Breast epithelium (tissue), 4 donors: ENCODE results near the gene QDPR. TPM values are rescaled to one million over a fixed set of nuclear protein-coding genes. Genes with fewer than 3 reads are reported as not detected.

Experiments
- DNase-seq, 2 donors: peaks; one replicate each; pipeline ENCODE4 v3.0.0-alpha.2; 2019; ENCODE audit warnings: low spot score in 2 of 2
- H3K27ac ChIP-seq, 2 donors: fragments of 200-600 bp; sonication (generic) in 1 of 2; one replicate each; pipeline ENCODE4 v1.5.1; 2016 to 2019; ENCODE audit warnings: mild to moderate bottlenecking in 1 of 2
- H3K27me3 ChIP-seq, 2 donors: fragments of 200-600 bp; sonication (generic) in 1 of 2; one replicate each; pipeline versions ENCODE4 v1.5.1 to v1.6.0; 2017 to 2019; ENCODE audit warnings: control low read depth in 1 of 2, mild to moderate bottlenecking in 1 of 2
- H3K36me3 ChIP-seq: fragments of 200-600 bp; one replicate; pipeline ENCODE4 v1.5.1; 2019
- H3K4me1 ChIP-seq, 2 donors: fragments of 200-600 bp; sonication (generic); one replicate each; pipeline ENCODE4 v1.5.1; 2016 to 2019; ENCODE audit warnings: control low read depth in 1 of 2
- H3K4me3 ChIP-seq, 3 donors: fragments of 200-600 bp; sonication (generic); 1 replicate in 2 of 3; 2 replicates in 1 of 3; pipeline ENCODE4 v1.5.1; 2016 to 2019; ENCODE audit warnings: mild to moderate bottlenecking in 3 of 3, moderate library complexity in 2 of 3
- H3K9me3 ChIP-seq, 2 donors: fragments of 200-600 bp; sonication (generic) in 1 of 2; one replicate each; pipeline ENCODE4 v1.5.1; 2016 to 2019; ENCODE audit warnings: control low read depth in 1 of 2
- POLR2A ChIP-seq: fragments of 450-650 bp; IDR thresholded peaks from one replicate; pipeline ENCODE4 v1.6.1; 2016; ENCODE audit warnings: antibody characterized with exemption, mild to moderate bottlenecking, moderate library complexity
- POLR2AphosphoS5 ChIP-seq, 3 donors: sonication (generic); formaldehyde crosslinking; IDR thresholded peaks; one replicate each; pipeline ENCODE4 v1.6.1; 2017; ENCODE audit warnings: antibody characterized with exemption in 3 of 3
- intact Hi-C: fragments of 100-400 bp; cut with DNase I; formaldehyde crosslinking; loops from one replicate; pipeline ENCODE4 v1.15.1; 2023; ENCODE audit warnings: low total_unique reads
- total RNA-seq, 3 donors: library from RNA; depleted of rRNA; stranded (reverse); fragments of >200 nt; gene quantifications; one replicate each; pipeline ENCODE4 v1.1.0, GENCODE V29; 2016
- TF ChIP-seq, protein P1 (sequence below), 3 donors: fragments of 450-650 bp; IDR thresholded peaks; one replicate each; pipeline ENCODE4 v1.5.1; 2016 to 2017; ENCODE audit warnings: antibody characterized with exemption in 3 of 3, mild to moderate bottlenecking in 3 of 3, moderate library complexity in 3 of 3

Gene QDPR
- total RNA-seq, 3 donors from 2014 or later, result 15.1 to 27.4 (median 18.9) TPM

DNA sequence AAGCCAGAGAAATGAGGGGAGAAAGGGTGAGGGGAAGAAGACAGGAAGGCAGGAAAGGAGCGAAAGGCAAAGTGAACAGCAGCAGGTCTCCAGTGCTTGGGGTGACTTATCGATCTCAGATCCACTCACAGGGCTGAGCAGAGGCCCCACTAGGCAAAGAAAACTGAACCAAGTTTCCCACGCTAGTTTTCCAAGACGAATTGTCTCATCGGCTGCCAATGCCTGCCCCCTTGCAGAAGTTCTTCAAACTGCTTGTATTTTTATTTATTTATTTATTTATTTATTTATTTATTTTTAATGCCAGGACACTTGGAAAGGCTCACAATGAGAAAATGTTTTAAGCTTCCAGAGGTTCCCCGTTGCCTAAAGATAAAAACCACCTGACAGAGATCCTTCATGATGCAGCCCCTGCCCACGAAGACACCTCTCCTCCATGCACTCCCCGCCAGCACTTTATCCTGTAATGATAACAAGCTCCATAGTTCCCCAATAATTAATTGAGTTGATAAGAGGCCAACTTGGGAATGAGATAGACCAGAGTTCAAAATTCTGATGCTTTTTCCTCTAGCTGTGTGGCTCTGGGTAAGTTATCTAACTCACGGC, 43.2 kb downstream of the QDPR start:
- Histone ChIP-seq H3K9me3 (no peaks in the 10 kb centered on the region), H3K4me1 (no peaks in the 10 kb centered on the region), H3K4me3 (no peak overlapping the region), H3K27ac (no peak overlapping the region), H3K27me3 (no peaks in the 10 kb centered on the region), H3K36me3 (no peaks in the 10 kb centered on the region)
- TF ChIP-seq POLR2A, result no peak
- TF ChIP-seq, protein P1, sequence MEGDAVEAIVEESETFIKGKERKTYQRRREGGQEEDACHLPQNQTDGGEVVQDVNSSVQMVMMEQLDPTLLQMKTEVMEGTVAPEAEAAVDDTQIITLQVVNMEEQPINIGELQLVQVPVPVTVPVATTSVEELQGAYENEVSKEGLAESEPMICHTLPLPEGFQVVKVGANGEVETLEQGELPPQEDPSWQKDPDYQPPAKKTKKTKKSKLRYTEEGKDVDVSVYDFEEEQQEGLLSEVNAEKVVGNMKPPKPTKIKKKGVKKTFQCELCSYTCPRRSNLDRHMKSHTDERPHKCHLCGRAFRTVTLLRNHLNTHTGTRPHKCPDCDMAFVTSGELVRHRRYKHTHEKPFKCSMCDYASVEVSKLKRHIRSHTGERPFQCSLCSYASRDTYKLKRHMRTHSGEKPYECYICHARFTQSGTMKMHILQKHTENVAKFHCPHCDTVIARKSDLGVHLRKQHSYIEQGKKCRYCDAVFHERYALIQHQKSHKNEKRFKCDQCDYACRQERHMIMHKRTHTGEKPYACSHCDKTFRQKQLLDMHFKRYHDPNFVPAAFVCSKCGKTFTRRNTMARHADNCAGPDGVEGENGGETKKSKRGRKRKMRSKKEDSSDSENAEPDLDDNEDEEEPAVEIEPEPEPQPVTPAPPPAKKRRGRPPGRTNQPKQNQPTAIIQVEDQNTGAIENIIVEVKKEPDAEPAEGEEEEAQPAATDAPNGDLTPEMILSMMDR (IDR thresholded peaks at IDR 0.05), result peak in 1 of 3 donors; percentile 17
- no peak for DNase-seq
- intact Hi-C loops, result no loop called here

DNA sequence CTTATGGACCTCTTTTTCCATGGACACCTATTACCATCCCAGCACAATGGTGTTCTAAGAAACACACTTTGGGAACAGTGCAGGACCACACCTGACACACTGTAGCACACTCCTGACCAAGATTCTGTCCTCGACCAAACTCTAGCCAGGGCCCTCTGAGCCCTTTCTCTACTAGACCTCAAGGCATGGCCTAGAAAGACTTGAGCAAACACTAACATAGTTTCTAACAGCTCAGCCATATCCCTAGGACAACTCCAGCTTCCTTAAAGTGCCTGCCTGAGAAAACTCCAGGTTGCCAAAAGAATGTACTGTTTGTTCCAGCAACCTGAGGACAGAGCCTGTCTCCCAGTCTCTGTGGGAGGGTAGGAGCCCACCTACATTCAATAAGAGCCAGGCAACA, 48.3 kb downstream of the QDPR start:
- no peak for DNase-seq
- intact Hi-C loops, result no loop called here

DNA sequence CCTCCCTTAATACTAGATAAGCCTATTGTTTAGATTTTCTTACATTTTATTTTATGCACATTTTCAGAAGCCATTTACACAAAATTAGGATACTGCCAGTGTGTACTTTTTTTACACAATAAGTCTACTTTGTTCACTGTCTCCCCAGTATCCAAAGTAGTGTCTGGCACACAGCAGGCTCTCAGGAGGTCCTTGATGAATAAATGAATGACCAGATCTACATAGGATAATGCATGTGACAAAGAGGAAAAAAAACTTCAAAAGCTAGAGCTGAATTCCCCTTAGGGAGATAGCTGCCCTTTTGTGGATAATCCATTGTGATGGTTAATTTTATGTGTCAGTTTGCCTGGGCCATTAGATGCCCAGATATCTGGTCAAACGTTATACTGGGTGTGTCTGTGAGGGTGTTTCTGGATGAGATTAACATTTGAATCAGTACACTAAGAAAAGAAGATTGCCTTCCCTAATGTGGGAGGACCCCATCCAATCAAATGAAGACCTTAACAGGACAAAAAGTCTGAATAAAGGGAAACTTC, 61.6 kb downstream of the QDPR start:
- intact Hi-C loops, result no loop called here
- no peak for TF ChIP-seq POLR2A
- TF ChIP-seq, protein P1 (IDR thresholded peaks at IDR 0.05), result no peak
- TF ChIP-seq POLR2AphosphoS5 (IDR thresholded peaks at IDR 0.05), result no peak
- no peak overlapping the region for H3K27ac ChIP-seq
- H3K4me1 ChIP-seq, result no peaks in the 10 kb centered on the region
- peaks cover 0 to 7% of the 10 kb centered on the region in 2 donors for H3K9me3 ChIP-seq
- no peaks in the 10 kb centered on the region for H3K36me3 ChIP-seq
- H3K4me3 ChIP-seq, result no peak overlapping the region
- DNase-seq, result no peak
- H3K27me3 ChIP-seq, result no peaks in the 10 kb centered on the region

More for the DNA sequence above, 48.3 kb downstream of the QDPR start:
- Histone ChIP-seq H3K9me3 (no peaks in the 10 kb centered on the region), H3K4me1 (no peaks in the 10 kb centered on the region), H3K27me3 (no peaks in the 10 kb centered on the region), H3K36me3 (no peaks in the 10 kb centered on the region), H3K4me3 (no peak overlapping the region), H3K27ac (no peak overlapping the region)
- TF ChIP-seq, protein P1 (IDR thresholded peaks at IDR 0.05), result no peak
- TF ChIP-seq POLR2A, result no peak
- TF ChIP-seq POLR2AphosphoS5 (IDR thresholded peaks at IDR 0.05), result no peak

DNA sequence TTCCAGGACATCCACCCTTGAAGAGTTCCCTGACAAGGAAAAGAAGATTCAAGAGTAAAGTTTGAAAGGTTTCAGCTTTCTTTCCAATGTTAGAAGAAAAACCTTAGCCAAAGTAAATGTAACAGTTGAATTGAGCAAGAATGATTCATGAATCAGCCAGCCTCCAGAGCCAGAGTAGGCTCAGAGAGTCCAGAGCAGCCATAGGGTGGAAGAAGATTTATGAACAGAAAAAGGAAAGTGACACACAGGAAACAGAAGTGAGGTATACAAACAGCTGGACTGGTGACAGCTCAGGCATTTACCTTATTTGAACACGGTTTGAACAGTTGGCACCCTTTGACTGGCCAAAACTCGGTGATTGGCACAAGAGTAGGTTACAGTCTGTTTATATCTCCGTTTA, 63.2 kb downstream of the QDPR start:
- H3K27me3 ChIP-seq, result no peaks in the 10 kb centered on the region
- DNase-seq, result no peak
- TF ChIP-seq, protein P1 (IDR thresholded peaks at IDR 0.05), result no peak
- TF ChIP-seq POLR2A (no peak), POLR2AphosphoS5 (IDR thresholded peaks at IDR 0.05) (no peak)
- H3K4me3 ChIP-seq, result no peak overlapping the region
- no peak overlapping the region for H3K27ac ChIP-seq
- no peaks in the 10 kb centered on the region for H3K9me3 ChIP-seq
- intact Hi-C loops, result no loop called here
- H3K4me1 ChIP-seq, result no peaks in the 10 kb centered on the region
- no peaks in the 10 kb centered on the region for H3K36me3 ChIP-seq

DNA sequence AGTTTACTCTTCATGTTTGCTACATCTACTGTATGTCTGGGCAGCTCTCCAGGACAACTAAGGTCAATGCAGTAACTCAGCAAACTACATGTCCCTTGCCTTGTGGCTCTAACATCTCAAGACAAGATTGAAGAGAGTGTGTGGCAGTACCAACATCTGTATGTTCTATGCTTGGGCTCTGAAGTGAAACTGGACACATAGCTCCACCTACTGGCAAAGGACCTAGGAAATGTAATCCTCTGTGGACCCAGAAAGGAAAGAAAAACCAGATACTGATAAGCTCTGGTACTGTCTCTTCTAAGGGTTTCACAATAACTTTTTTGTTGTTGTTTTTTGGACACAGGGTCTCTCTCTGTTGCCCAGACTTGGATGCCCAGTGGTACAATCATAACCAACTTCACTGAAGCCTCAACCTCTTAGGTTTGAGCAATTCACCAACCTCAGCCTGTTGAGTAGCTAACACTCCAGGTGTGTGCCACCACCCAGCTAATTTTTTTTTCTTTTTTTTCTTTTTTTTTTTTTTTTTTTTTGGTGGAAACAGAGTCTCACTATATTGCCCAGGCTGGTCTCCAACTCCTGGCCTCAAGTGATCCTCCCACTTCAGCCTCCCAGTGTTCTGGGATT, 64.1 kb downstream of the QDPR start:
- TF ChIP-seq, protein P1 (IDR thresholded peaks at IDR 0.05), result peak in 2 of 3 donors; percentile 45 to 50
- no peak for TF ChIP-seq POLR2AphosphoS5 (IDR thresholded peaks at IDR 0.05)
- Histone ChIP-seq H3K9me3 (peaks cover 0 to 4% of the 10 kb centered on the region in 2 donors), H3K36me3 (no peaks in the 10 kb centered on the region), H3K27me3 (no peaks in the 10 kb centered on the region), H3K4me1 (no peaks in the 10 kb centered on the region), H3K27ac (no peak overlapping the region), H3K4me3 (no peak overlapping the region)
- intact Hi-C loops, result no loop called here
- DNase-seq, result no peak
